ENCODE measurements around the gene MIGA1.

MIGA1 gene

GRCh38 chr1:77846966-77847365 lies 67.5 kb downstream of the MIGA1 start:
- no peak for DNase-seq (ENCODE audit: low read depth, low spot score)

- no peak for DNase-seq (ENCODE audit: low read depth, low spot score)
Observed at GRCh38 chr1:77847621-77848080, 68.2 kb downstream of the MIGA1 start.

- no peak for DNase-seq (ENCODE audit: low read depth, low spot score)
Observed at GRCh38 chr1:77850082-77850481, 70.6 kb downstream of the MIGA1 start.

- peak; percentile 11 for DNase-seq (ENCODE audit: low read depth, low spot score)
Observed at GRCh38 chr1:77857552-77857951, 78.1 kb downstream of the MIGA1 start.

GRCh38 chr1:77858725-77859124 lies 79.3 kb downstream of the MIGA1 start:
- DNase-seq (ENCODE audit: low read depth, low spot score), result no peak

- no peak for DNase-seq (ENCODE audit: low read depth, low spot score)
Observed at GRCh38 chr1:77859248-77859647, 79.8 kb downstream of the MIGA1 start.

- peak; percentile 56 for DNase-seq (ENCODE audit: low read depth, low spot score)
Observed at GRCh38 chr1:77866296-77866695, 86.8 kb downstream of the MIGA1 start.

GRCh38 chr1:77872645-77873044 lies 93.2 kb downstream of the MIGA1 start:
- no peak for DNase-seq (ENCODE audit: low read depth, low spot score)

GRCh38 chr1:77873461-77873860 lies 94.0 kb downstream of the MIGA1 start:
- no peak for DNase-seq (ENCODE audit: low read depth, low spot score)

- DNase-seq (ENCODE audit: low read depth, low spot score), result peak; percentile 16
Observed at GRCh38 chr1:77874804-77875445, 95.5 kb downstream of the MIGA1 start.

- DNase-seq (ENCODE audit: low read depth, low spot score), result peak; percentile 28
Observed at GRCh38 chr1:77876884-77877283, 97.4 kb downstream of the MIGA1 start.

- no peak for DNase-seq (ENCODE audit: low read depth, low spot score)
Observed at GRCh38 chr1:77881061-77881460, 101.6 kb downstream of the MIGA1 start.

- no peak for DNase-seq (ENCODE audit: low read depth, low spot score)
Observed at GRCh38 chr1:77882411-77882810, 103.0 kb downstream of the MIGA1 start.

GRCh38 chr1:77888081-77888780 lies 108.8 kb downstream of the MIGA1 start, which contains the start of gene NEXN:
Gene NEXN, plus strand, starts transcription at chr1:77888624. Its CDS starts 27,483 bp downstream, at chr1:77916107.
- peak; percentile 95 for DNase-seq (ENCODE audit: low read depth, low spot score)

GRCh38 chr1:77888781-77889642 lies 109.6 kb downstream of the MIGA1 start:
- peak; percentile 66 for DNase-seq (ENCODE audit: low read depth, low spot score)

GRCh38 chr1:77889671-77890070 lies 110.2 kb downstream of the MIGA1 start:
- peak; percentile 73 for DNase-seq (ENCODE audit: low read depth, low spot score)

- no peak for DNase-seq (ENCODE audit: low read depth, low spot score)
Observed at GRCh38 chr1:77891200-77891599, 111.8 kb downstream of the MIGA1 start.

GRCh38 chr1:77899647-77900320 lies 120.3 kb downstream of the MIGA1 start:
- DNase-seq (ENCODE audit: low read depth, low spot score), result no peak

- peak; percentile 66 for DNase-seq (ENCODE audit: low read depth, low spot score)
Observed at GRCh38 chr1:77900687-77901293, 121.3 kb downstream of the MIGA1 start.

GRCh38 chr1:77905603-77906002 lies 126.2 kb downstream of the MIGA1 start:
- DNase-seq (ENCODE audit: low read depth, low spot score), result no peak

- DNase-seq (ENCODE audit: low read depth, low spot score), result no peak
Observed at GRCh38 chr1:77906019-77906545, 126.6 kb downstream of the MIGA1 start.
